ENCODE measurements around the gene ECHS1. TPM values are rescaled to one million over a fixed set of nuclear protein-coding genes. Genes with fewer than 3 reads are reported as not detected.

The ECHS1 gene
- total RNA-seq: 85.7 and 93.0 TPM in 2 replicates

GRCh38 chr10:133373174-133374090, at the start of gene ECHS1:
Gene ECHS1, minus strand, starts transcription at chr10:133373354. Its CDS starts 21 bp downstream, at chr10:133373333.

GRCh38 chr10:133394064-133394663, 21.0 kb upstream of the ECHS1 start, which contains the start of gene MTG1:
Gene MTG1, plus strand, starts transcription at chr10:133394157. Its CDS starts 64 bp downstream, at chr10:133394221.

GRCh38 chr10:133379152-133379800, 6.1 kb upstream of the ECHS1 start, which contains the start of gene PAOX:
Gene PAOX, plus strand, starts transcription at chr10:133379262. Its CDS starts 55 bp downstream, at chr10:133379317.

GRCh38 chr10:133357285-133358161, 15.6 kb downstream of the ECHS1 start, which contains the start of gene FUOM:
Gene FUOM, minus strand, starts transcription at chr10:133358019. Its CDS starts 12 bp downstream, at chr10:133358007.

GRCh38 chr10:133336577-133337369, 36.4 kb downstream of the ECHS1 start, which contains the start of gene CALY:
Gene CALY, minus strand, starts transcription at chr10:133336896. Its CDS starts 7,907 bp downstream, at chr10:133328989.

Other genes with a start within 250 kb of the ECHS1 start
- gene KNDC1, start 213.1 kb downstream of the ECHS1 start, total RNA-seq: 0.16 TPM in 1 of 2 replicates, not detected in the other
- gene UTF1, start 143.1 kb downstream of the ECHS1 start, total RNA-seq: not detected in 2 replicates
- gene VENTX, start 135.5 kb downstream of the ECHS1 start, total RNA-seq: not detected in 2 replicates
- 0.81 and 1.9 TPM in 2 replicates for gene ADAM8, start 96.5 kb downstream of the ECHS1 start, total RNA-seq
- 64.0 and 67.5 TPM in 2 replicates for gene TUBGCP2, start 64.5 kb downstream of the ECHS1 start, total RNA-seq
- gene ZNF511, start 64.4 kb downstream of the ECHS1 start, total RNA-seq: 31.4 and 63.9 TPM in 2 replicates
- 1.9 TPM in 1 of 2 replicates, not detected in the other for gene CALY, start 36.5 kb downstream of the ECHS1 start, total RNA-seq
- gene PRAP1, start 26.0 kb downstream of the ECHS1 start, total RNA-seq: not detected in 2 replicates
- gene FUOM, start 15.3 kb downstream of the ECHS1 start, total RNA-seq: 34.9 and 46.0 TPM in 2 replicates
- 6.7 and 9.0 TPM in 2 replicates for gene PAOX, start 5.9 kb upstream of the ECHS1 start, total RNA-seq
- 38.7 and 50.0 TPM in 2 replicates for gene MTG1, start 20.8 kb upstream of the ECHS1 start, total RNA-seq
- gene SPRN, start 51.3 kb upstream of the ECHS1 start, total RNA-seq: 0.16 and 0.38 TPM in 2 replicates
- gene SCART1, start 80.6 kb upstream of the ECHS1 start, total RNA-seq: under 0.01 and 1.4 TPM in 2 replicates
- 0.16 and 0.38 TPM in 2 replicates for gene CYP2E1, start 154.0 kb upstream of the ECHS1 start, total RNA-seq
- not detected in 2 replicates for gene SYCE1, start 192.2 kb upstream of the ECHS1 start, total RNA-seq